ENCODE measurements around the gene CDC20. TPM values are rescaled to one million over a fixed set of nuclear protein-coding genes. Genes with fewer than 3 reads are reported as not detected.
A peak's percentile ranks its signal among the peaks of the same experiment; 100 is the strongest.

The CDC20 gene
- total and polyA plus RNA-seq, 2 of the 4 experiments (the other 2 are of a cell fraction): 103 to 107 TPM

DNA sequence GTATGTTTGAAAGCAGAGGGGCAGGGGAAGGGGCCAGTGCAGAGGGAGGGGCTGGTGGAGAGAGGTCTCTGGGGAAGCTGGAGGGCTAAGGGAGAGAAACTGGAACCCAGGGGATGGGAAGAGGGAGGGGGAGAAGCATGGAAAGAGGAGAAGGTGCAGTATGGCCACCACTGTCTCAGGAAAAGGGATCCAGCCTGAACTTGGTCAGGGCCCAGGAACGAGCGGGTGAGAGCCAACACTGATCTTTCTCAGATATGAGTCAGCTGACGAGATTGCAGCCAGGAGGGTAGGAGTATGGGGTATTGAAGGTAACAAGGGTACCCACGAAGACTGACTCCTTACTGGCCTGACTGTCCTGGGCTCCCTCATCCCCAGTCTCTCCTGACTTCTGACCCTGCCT is 40.0 kb upstream of the CDC20 start:
- H4K8ac ChIP-seq (ENCODE audit: low read depth in 2 of 2, low read length in 2 of 2): no peak overlapping the region
- H3K4ac ChIP-seq (ENCODE audit: low read depth, low read length): no peak overlapping the region
- H2BK20ac ChIP-seq (ENCODE audit: low read depth, low read length): no peak overlapping the region
- POLR2A ChIA-PET (ENCODE audit: unreplicated experiment): no interaction called here
- H2BK5ac ChIP-seq (ENCODE audit: low read depth, low read length, poor library complexity, severe bottlenecking): no peak overlapping the region
- H3K36me3 ChIP-seq (ENCODE audit: control insufficient read depth, insufficient read depth, low read length): no peaks in the 10 kb centered on the region
- CTCF ChIA-PET: no interaction called here
- no peak overlapping the region for H3K27ac ChIP-seq (ENCODE audit: insufficient read depth, low read length)
- H4K5ac ChIP-seq (ENCODE audit: low read depth, low read length): no peak overlapping the region
- intact Hi-C loops (cut with micrococcal nuclease) (no loop called here), dilution Hi-C loops (cut with HindIII; ENCODE audit: low sequenced_read_pairs, unreplicated experiment) (no loop called here), in situ Hi-C loops (cut with MboI; ENCODE audit: low sequenced_read_pairs) (no loop called here)
- H3K56ac ChIP-seq (ENCODE audit: extremely low read depth, insufficient read depth, low read length): no peak overlapping the region
- peaks cover 3% of the 10 kb centered on the region; the same call in 1 of the 2 replicates for H3K9me1 ChIP-seq (ENCODE audit: insufficient read depth, low read length)
- H3K9ac ChIP-seq (ENCODE audit: low read depth, low read length): no peak overlapping the region
- H3K4me1 ChIP-seq (ENCODE audit: control insufficient read depth, insufficient read depth, low read length): peaks cover 5% of the 10 kb centered on the region
- H2AFZ ChIP-seq (replicated peaks; ENCODE audit: low read length, poor library complexity): no peak overlapping the region
- no peak overlapping the region for H4K91ac ChIP-seq (ENCODE audit: insufficient read depth, low read depth, low read length)
- no peak overlapping the region for H3K23ac ChIP-seq (ENCODE audit: low read depth, low read length)
- no peak for DNase-seq
- H3K4me2 ChIP-seq (ENCODE audit: low read depth, low read length): no peak overlapping the region
- H3K9me3 ChIP-seq (ENCODE audit: control insufficient read depth, insufficient read depth, low read length): no peaks in the 10 kb centered on the region
- no peak for ATAC-seq (ENCODE audit: low read depth)
- H3K14ac ChIP-seq (replicated peaks; ENCODE audit: low read depth, low read length): no peak overlapping the region
- no peak overlapping the region for H2BK120ac ChIP-seq (ENCODE audit: low read depth, low read length)
- H2BK15ac ChIP-seq (ENCODE audit: low read depth, low read length): no peak overlapping the region
- H3K18ac ChIP-seq (ENCODE audit: low read depth, low read length): no peak overlapping the region
- peak overlapping the region; percentile 44 for H2AK9ac ChIP-seq (replicated peaks; ENCODE audit: low read depth, low read length, poor library complexity)
- WGBS, 2 experiments (ENCODE audit: extremely low coverage in 2 of 2, insufficient read length in 1 of 2): no CpG with 5 or more reads among the region's 4 CpGs
- TF ChIP-seq MAFK (IDR thresholded peaks at IDR 0.05; ENCODE audit: low read depth, low read length) (no peak), NFE2L2 (IDR thresholded peaks at IDR 0.05; ENCODE audit: low read depth, low read length) (no peak)
- H3K27me3 ChIP-seq (ENCODE audit: control insufficient read depth, insufficient read depth, low read length): no peaks in the 10 kb centered on the region
- no peak overlapping the region for H3K4me3 ChIP-seq (ENCODE audit: insufficient read depth, low read depth, low read length)
- H3K79me1 ChIP-seq (ENCODE audit: low read depth in 1 of 2, low read length in 2 of 2): no peaks in the 10 kb centered on the region
- H2AK5ac ChIP-seq (ENCODE audit: low read depth, low read length): no peak overlapping the region
- no TSS peak for BruUV-seq (replicated peaks)
- H4K20me1 ChIP-seq (ENCODE audit: insufficient read depth, low read length): no peaks in the 10 kb centered on the region

All from IMR-90 (cell line).